Measurements from ENCODE around the gene IRX5.

IRX5 gene

DNA sequence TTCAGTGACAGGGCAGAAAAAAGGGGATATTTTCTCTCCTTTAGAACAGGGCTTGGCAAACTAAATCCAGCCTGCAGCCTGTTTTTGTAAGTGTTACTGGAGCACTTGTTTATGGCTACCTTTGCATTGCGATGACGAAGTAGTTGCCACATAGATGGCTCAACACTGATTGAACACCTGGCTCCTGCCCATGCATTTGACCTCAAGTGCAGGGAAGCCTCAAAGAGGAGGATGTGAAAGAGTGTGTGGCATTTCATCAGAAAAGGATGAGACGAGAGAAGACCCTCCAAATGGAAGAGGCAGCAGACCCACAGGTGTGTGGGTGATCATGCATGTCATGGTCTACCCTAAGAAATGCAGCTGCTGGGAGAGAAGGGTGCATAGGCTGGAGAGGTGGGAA lies 32.7 kb upstream of the IRX5 start:
- peaks cover 0 to 5% (median 0%) of the 10 kb centered on the region in 5 experiments for H3K9me3 ChIP-seq (ENCODE audit: control extremely low read depth in 1 of 5, control insufficient read depth in 4 of 5, insufficient read depth in 2 of 5, low read depth in 1 of 5, low read length in 4 of 5)
- ChIA-PET CTCF (no interaction called here), POLR2A (no interaction called here)
- WGBS (ENCODE audit: insufficient coverage), result 89% methylated on average over 3 of the region's 3 CpGs
- H3K27me3 ChIP-seq (replicated peaks in 2 of 5; ENCODE audit: control insufficient read depth in 4 of 5, insufficient read depth in 5 of 5, low read length in 4 of 5), result peaks cover 0 to 6% (median 0%) of the 10 kb centered on the region in 5 experiments
- H3K27ac ChIP-seq (ENCODE audit: insufficient read depth in 1 of 2, low read depth in 1 of 2, low read length in 2 of 2, poor library complexity in 1 of 2, severe bottlenecking in 2 of 2), result no peak overlapping the region
- DNase-seq, result no peak
- no peak overlapping the region for H3K4me3 ChIP-seq (ENCODE audit: control insufficient read depth in 1 of 7, extremely low read depth in 1 of 7, insufficient read depth in 4 of 7, low read depth in 2 of 7, low read length in 6 of 7)
- no peaks in the 10 kb centered on the region for H3K4me1 ChIP-seq (ENCODE audit: control extremely low read depth in 1 of 4, control insufficient read depth in 4 of 4, insufficient read depth in 4 of 4, low read length in 3 of 4)
- H3K36me3 ChIP-seq (ENCODE audit: control insufficient read depth in 4 of 4, insufficient read depth in 4 of 4, low read length in 3 of 4), result no peaks in the 10 kb centered on the region

DNA sequence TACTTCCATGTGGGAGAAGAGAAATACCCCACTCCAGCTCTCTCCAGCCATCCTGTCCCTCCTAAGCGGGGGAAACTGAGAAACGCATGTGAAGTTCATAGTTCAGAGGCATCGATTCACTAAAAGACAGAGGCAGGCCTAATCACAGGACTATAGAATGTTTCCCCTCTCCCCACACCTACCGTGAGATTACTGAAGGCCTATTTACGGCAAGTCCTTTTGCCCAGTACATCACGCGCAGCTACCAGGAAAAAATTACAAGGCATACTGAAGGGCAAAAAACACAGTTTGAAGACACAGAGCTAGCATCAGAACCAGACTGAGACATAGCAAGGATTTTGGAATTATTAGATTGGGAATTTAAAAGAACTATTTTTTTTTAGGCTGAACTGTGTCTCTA lies 29.1 kb upstream of the IRX5 start:
- H3K27me3 ChIP-seq (replicated peaks in 2 of 5; ENCODE audit: control insufficient read depth in 4 of 5, insufficient read depth in 5 of 5, low read length in 4 of 5), result no peaks in the 10 kb centered on the region

DNA sequence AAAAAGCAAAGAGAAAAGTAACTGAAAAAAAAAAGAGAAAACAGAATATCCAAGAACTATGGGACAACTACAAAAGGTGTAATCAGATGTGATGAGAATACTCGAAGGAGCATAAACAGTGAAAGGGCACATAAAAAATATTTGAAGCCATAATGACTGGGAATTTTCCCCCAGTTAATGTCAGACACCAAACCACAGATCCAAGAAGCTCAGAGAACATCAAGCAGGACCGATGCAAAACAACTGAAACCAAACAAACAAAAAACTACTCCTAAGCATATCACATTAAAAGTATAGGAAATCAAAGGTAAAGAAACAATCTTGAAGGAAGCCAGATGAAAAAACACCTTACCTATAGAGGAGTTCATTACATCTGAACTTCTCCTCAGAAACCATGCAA lies 27.6 kb upstream of the IRX5 start:
- H3K4me1 ChIP-seq (ENCODE audit: control extremely low read depth in 1 of 4, control insufficient read depth in 4 of 4, insufficient read depth in 4 of 4, low read length in 3 of 4), result no peaks in the 10 kb centered on the region
- CTCF ChIA-PET, result no interaction called here
- DNase-seq, result no peak
- H3K27ac ChIP-seq (ENCODE audit: insufficient read depth in 1 of 2, low read depth in 1 of 2, low read length in 2 of 2, poor library complexity in 1 of 2, severe bottlenecking in 2 of 2), result no peak overlapping the region
- no peak overlapping the region for H3K4me3 ChIP-seq (ENCODE audit: control insufficient read depth in 1 of 7, extremely low read depth in 1 of 7, insufficient read depth in 4 of 7, low read depth in 2 of 7, low read length in 6 of 7)
- H3K27me3 ChIP-seq (replicated peaks in 2 of 5; ENCODE audit: control insufficient read depth in 4 of 5, insufficient read depth in 5 of 5, low read length in 4 of 5), result no peaks in the 10 kb centered on the region
- WGBS (ENCODE audit: insufficient coverage), result no CpG with 5 or more reads among the region's 2 CpGs
- peaks cover 0 to 8% (median 0%) of the 10 kb centered on the region in 5 experiments for H3K9me3 ChIP-seq (ENCODE audit: control extremely low read depth in 1 of 5, control insufficient read depth in 4 of 5, insufficient read depth in 2 of 5, low read depth in 1 of 5, low read length in 4 of 5)
- no peaks in the 10 kb centered on the region for H3K36me3 ChIP-seq (ENCODE audit: control insufficient read depth in 4 of 4, insufficient read depth in 4 of 4, low read length in 3 of 4)
- POLR2A ChIA-PET, result no interaction called here

More for the DNA sequence above, 29.1 kb upstream of the IRX5 start:
- ChIA-PET CTCF (no interaction called here), POLR2A (no interaction called here)
- Histone ChIP-seq H3K27ac (ENCODE audit: insufficient read depth in 1 of 2, low read depth in 1 of 2, low read length in 2 of 2, poor library complexity in 1 of 2, severe bottlenecking in 2 of 2) (no peak overlapping the region), H3K4me3 (ENCODE audit: control insufficient read depth in 1 of 7, extremely low read depth in 1 of 7, insufficient read depth in 4 of 7, low read depth in 2 of 7, low read length in 6 of 7) (no peak overlapping the region), H3K4me1 (ENCODE audit: control extremely low read depth in 1 of 4, control insufficient read depth in 4 of 4, insufficient read depth in 4 of 4, low read length in 3 of 4) (no peaks in the 10 kb centered on the region), H3K36me3 (ENCODE audit: control insufficient read depth in 4 of 4, insufficient read depth in 4 of 4, low read length in 3 of 4) (no peaks in the 10 kb centered on the region), H3K9me3 (ENCODE audit: control extremely low read depth in 1 of 5, control insufficient read depth in 4 of 5, insufficient read depth in 2 of 5, low read depth in 1 of 5, low read length in 4 of 5) (peaks cover 0 to 8% (median 0%) of the 10 kb centered on the region in 5 experiments)
- DNase-seq, result no peak
- 100% methylated on average over 3 of the region's 7 CpGs for WGBS (ENCODE audit: insufficient coverage)

DNA sequence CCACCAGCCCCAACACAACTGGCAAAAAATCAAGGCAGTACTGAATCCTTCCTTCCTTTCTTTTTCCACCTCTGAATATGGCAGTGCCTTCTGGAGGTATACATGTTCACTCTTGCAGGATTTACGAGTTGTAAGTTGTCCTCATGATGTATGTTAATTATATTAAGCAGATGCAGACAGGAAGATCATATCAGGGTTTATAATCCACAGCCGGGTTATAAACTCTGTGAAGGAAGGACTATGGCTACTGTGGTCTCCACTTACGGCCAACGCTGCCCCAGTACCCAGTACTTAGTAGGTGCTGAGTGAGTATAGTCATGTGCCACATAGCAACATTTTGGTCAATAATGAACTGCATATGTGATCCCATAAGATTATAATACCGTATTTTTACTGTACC lies 19.6 kb upstream of the IRX5 start:
- Histone ChIP-seq H3K36me3 (ENCODE audit: control insufficient read depth in 4 of 4, insufficient read depth in 4 of 4, low read length in 3 of 4) (no peaks in the 10 kb centered on the region), H3K4me3 (ENCODE audit: control insufficient read depth in 1 of 7, extremely low read depth in 1 of 7, insufficient read depth in 4 of 7, low read depth in 2 of 7, low read length in 6 of 7) (no peak overlapping the region), H3K27ac (ENCODE audit: insufficient read depth in 1 of 2, low read depth in 1 of 2, low read length in 2 of 2, poor library complexity in 1 of 2, severe bottlenecking in 2 of 2) (no peak overlapping the region), H3K27me3 (replicated peaks in 2 of 5; ENCODE audit: control insufficient read depth in 4 of 5, insufficient read depth in 5 of 5, low read length in 4 of 5) (peaks cover 0 to 16% (median 6%) of the 10 kb centered on the region in 5 experiments), H3K4me1 (ENCODE audit: control extremely low read depth in 1 of 4, control insufficient read depth in 4 of 4, insufficient read depth in 4 of 4, low read length in 3 of 4) (no peaks in the 10 kb centered on the region), H3K9me3 (ENCODE audit: control extremely low read depth in 1 of 5, control insufficient read depth in 4 of 5, insufficient read depth in 2 of 5, low read depth in 1 of 5, low read length in 4 of 5) (no peaks in the 10 kb centered on the region)
- ChIA-PET CTCF (no interaction called here), POLR2A (no interaction called here)
- DNase-seq, result no peak
- WGBS (ENCODE audit: insufficient coverage), result 100% methylated on average over 1 of the region's 5 CpGs

DNA sequence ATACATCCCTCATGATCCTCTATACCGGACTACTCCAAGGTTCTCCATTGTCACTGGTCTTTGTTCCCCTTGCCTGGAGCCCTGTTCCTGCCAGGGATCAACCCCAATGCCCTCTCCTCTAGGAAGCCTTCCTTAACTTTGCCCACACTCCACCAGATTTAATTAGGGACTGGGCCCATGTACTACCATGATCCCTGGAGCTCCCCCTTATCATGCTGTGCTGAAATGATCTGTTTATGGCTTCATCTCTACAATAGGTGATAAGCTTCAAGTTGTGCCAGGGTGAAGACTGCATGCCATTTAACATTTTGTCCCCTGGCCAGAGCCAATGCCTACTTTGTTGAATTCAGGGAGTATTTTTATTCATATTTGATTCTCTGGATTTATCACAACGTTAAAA lies 17.9 kb upstream of the IRX5 start:
- Histone ChIP-seq H3K4me3 (ENCODE audit: control insufficient read depth in 1 of 7, extremely low read depth in 1 of 7, insufficient read depth in 4 of 7, low read depth in 2 of 7, low read length in 6 of 7) (no peak overlapping the region), H3K9me3 (ENCODE audit: control extremely low read depth in 1 of 5, control insufficient read depth in 4 of 5, insufficient read depth in 2 of 5, low read depth in 1 of 5, low read length in 4 of 5) (no peaks in the 10 kb centered on the region), H3K4me1 (ENCODE audit: control extremely low read depth in 1 of 4, control insufficient read depth in 4 of 4, insufficient read depth in 4 of 4, low read length in 3 of 4) (no peaks in the 10 kb centered on the region), H3K27me3 (replicated peaks in 2 of 5; ENCODE audit: control insufficient read depth in 4 of 5, insufficient read depth in 5 of 5, low read length in 4 of 5) (peaks cover 0 to 16% (median 6%) of the 10 kb centered on the region in 5 experiments), H3K36me3 (ENCODE audit: control insufficient read depth in 4 of 4, insufficient read depth in 4 of 4, low read length in 3 of 4) (no peaks in the 10 kb centered on the region), H3K27ac (ENCODE audit: insufficient read depth in 1 of 2, low read depth in 1 of 2, low read length in 2 of 2, poor library complexity in 1 of 2, severe bottlenecking in 2 of 2) (no peak overlapping the region)
- POLR2A ChIA-PET, result no interaction called here
- no peak for DNase-seq
- CTCF ChIA-PET, result interaction anchor here (1.0 kb wide), 1 partner anchor 962 kb away, joined by 3 read pairs; no protein-coding TSS in a partner anchor
- 92% methylated on average over 1 of the region's 2 CpGs for WGBS (ENCODE audit: insufficient coverage)

DNA sequence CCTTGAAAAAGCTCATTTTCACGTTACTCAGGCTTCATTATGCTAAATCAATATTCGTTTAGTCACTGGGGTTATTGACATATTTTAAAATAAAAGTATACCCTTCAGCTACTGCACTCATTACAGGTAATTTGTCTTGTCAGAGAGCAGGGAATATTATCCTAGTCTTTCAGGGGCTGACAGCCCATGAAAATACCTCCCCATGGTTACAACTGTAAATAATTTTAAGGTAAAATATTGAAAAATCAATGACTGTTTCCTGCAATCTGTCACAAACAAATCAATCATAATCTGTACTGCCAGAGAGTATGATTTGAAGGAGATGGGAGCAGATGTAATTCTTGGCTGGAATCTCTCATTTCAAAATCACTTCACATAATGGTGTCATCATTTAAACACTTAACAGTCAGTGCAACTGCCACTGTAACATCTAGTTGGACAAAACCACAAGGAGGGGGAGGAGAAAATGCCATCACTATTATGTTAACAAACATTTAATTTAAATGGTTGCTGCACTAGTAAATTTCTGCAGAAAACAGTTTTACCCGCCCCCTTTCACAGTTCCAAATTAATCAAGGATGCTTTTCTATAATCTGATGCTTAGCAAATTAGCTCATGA lies 9.3 kb upstream of the IRX5 start:
- H3K36me3 ChIP-seq (ENCODE audit: control insufficient read depth in 4 of 4, insufficient read depth in 4 of 4, low read length in 3 of 4), result no peaks in the 10 kb centered on the region
- H3K4me3 ChIP-seq (ENCODE audit: control insufficient read depth in 1 of 7, extremely low read depth in 1 of 7, insufficient read depth in 4 of 7, low read depth in 2 of 7, low read length in 6 of 7), result no peak overlapping the region
- no peaks in the 10 kb centered on the region for H3K9me3 ChIP-seq (ENCODE audit: control extremely low read depth in 1 of 5, control insufficient read depth in 4 of 5, insufficient read depth in 2 of 5, low read depth in 1 of 5, low read length in 4 of 5)
- no peak overlapping the region for H3K27ac ChIP-seq (ENCODE audit: insufficient read depth in 1 of 2, low read depth in 1 of 2, low read length in 2 of 2, poor library complexity in 1 of 2, severe bottlenecking in 2 of 2)
- WGBS (ENCODE audit: insufficient coverage), result no CpG with 5 or more reads among the region's 3 CpGs
- CTCF ChIA-PET, result interaction anchor here (0.8 to 1.1 kb wide), 2 partner anchors 19 to 639 kb away, joined by 3 to 4 read pairs; no protein-coding TSS in a partner anchor
- peaks cover 4 to 57% (median 34%) of the 10 kb centered on the region in 5 experiments for H3K27me3 ChIP-seq (replicated peaks in 2 of 5; ENCODE audit: control insufficient read depth in 4 of 5, insufficient read depth in 5 of 5, low read length in 4 of 5)
- peak in 1 of 3 donors; percentile 3 for DNase-seq
- POLR2A ChIA-PET, result no interaction called here
- H3K4me1 ChIP-seq (ENCODE audit: control extremely low read depth in 1 of 4, control insufficient read depth in 4 of 4, insufficient read depth in 4 of 4, low read length in 3 of 4), result no peaks in the 10 kb centered on the region

DNA sequence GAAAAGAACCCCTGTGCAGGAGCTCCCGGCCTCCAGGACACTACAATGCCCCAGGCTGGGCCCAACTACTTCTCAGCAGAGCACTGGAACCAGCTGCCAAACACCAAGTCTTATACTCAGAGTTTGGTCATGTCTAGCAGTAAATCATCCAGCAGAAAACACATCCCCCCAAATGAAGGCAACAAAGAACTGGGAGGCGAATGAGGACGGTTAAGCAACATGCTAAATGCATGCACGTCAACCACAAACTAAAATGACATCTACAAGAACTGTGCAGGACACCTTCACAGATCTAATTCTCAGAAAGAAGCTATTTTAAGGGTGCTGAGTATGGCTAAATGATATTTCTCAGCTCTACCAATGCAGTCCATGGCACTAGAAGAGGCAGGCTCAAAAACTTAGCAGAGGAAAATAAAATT lies 7.6 kb upstream of the IRX5 start:
- WGBS (ENCODE audit: insufficient coverage), result 92% methylated on average over 1 of the region's 4 CpGs
- no peak overlapping the region for H3K4me3 ChIP-seq (ENCODE audit: control insufficient read depth in 1 of 7, extremely low read depth in 1 of 7, insufficient read depth in 4 of 7, low read depth in 2 of 7, low read length in 6 of 7)
- ChIA-PET POLR2A (no interaction called here), CTCF (no interaction called here)
- H3K9me3 ChIP-seq (ENCODE audit: control extremely low read depth in 1 of 5, control insufficient read depth in 4 of 5, insufficient read depth in 2 of 5, low read depth in 1 of 5, low read length in 4 of 5), result no peaks in the 10 kb centered on the region
- no peak overlapping the region for H3K27ac ChIP-seq (ENCODE audit: insufficient read depth in 1 of 2, low read depth in 1 of 2, low read length in 2 of 2, poor library complexity in 1 of 2, severe bottlenecking in 2 of 2)
- peaks cover 14 to 72% (median 47%) of the 10 kb centered on the region in 5 experiments for H3K27me3 ChIP-seq (replicated peaks in 2 of 5; ENCODE audit: control insufficient read depth in 4 of 5, insufficient read depth in 5 of 5, low read length in 4 of 5)
- no peak for DNase-seq
- H3K4me1 ChIP-seq (ENCODE audit: control extremely low read depth in 1 of 4, control insufficient read depth in 4 of 4, insufficient read depth in 4 of 4, low read length in 3 of 4), result peaks cover 0 to 5% (median 0%) of the 10 kb centered on the region in 4 experiments
- H3K36me3 ChIP-seq (ENCODE audit: control insufficient read depth in 4 of 4, insufficient read depth in 4 of 4, low read length in 3 of 4), result no peaks in the 10 kb centered on the region

Measured in common myeloid progenitor, CD34-positive (primary cell).